HG03103 (cell line): Measurements from ENCODE around the gene ADAMTS5.

Source experiments
- ATAC-seq: cut with Tn5 transposase; IDR thresholded peaks from one replicate; pipeline ENCODE4 v1.9.1; 2021; ENCODE audit warnings: low read depth; ENCODE audit not compliant: unreplicated experiment

Gene ADAMTS5

DNA sequence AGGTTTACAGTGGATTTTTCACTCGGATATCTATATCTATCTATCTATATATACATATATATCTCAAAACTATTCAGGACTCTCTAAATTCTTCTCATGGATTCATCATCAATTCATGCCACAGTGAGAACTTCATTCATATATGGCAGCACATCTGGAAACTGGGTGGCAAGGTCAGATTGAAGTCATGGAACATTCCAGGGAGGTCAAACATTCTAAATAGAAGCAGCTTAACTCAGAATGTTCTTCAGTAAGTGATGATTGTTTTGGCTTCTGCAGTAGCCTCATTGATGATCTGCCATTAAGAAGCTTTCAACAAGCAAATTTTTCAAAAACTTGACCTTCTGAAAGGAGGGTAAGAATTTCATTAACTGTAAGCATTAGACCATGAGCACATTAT lies 74.7 kb downstream of the ADAMTS5 start:
- ATAC-seq: no peak

DNA sequence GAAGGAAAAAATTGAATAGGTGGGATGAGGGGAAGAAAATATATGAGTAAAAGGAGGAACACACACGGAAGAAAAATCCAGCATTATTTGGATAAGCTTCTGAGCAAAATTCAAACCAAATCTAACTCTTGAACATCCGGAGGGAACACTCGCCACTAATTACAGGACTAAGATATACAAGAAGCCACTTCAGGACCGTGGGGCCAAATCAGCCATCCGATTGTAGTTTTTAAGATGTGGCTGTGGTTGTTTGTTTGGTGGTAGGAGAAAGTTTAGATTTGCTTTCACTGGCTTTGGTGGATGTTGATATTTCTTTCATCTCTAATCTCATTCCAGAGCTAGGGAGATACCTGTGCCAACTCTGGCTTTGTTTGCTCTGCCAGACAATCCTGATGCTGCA lies 78.0 kb downstream of the ADAMTS5 start:
- no peak for ATAC-seq

- no peak for ATAC-seq
Measured at GRCh38 chr21:26888256-26888655, 78.6 kb downstream of the ADAMTS5 start.

- ATAC-seq: no peak
Measured at GRCh38 chr21:26887251-26887650, 79.6 kb downstream of the ADAMTS5 start.

DNA sequence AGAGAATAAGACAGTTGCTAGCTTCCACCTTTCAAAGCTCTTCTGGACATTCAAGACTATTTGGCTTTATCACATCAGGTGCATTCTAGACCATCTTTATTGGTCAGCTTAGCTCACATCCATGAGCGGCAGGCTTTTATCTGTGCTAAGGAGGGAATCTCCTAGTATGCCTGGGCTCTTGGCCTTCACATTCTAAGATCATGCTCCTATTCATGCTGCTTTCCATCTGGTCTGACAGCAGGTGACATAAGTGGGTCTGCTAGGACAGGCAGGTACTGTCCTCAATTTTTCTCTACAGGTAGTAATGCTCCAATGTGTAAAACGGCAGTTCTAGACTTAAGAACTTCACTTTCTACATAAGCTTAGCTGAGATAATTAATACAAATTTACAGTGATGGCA lies 82.5 kb downstream of the ADAMTS5 start:
- no peak for ATAC-seq

- no peak for ATAC-seq
Measured at GRCh38 chr21:26883768-26884167, 83.1 kb downstream of the ADAMTS5 start.

DNA sequence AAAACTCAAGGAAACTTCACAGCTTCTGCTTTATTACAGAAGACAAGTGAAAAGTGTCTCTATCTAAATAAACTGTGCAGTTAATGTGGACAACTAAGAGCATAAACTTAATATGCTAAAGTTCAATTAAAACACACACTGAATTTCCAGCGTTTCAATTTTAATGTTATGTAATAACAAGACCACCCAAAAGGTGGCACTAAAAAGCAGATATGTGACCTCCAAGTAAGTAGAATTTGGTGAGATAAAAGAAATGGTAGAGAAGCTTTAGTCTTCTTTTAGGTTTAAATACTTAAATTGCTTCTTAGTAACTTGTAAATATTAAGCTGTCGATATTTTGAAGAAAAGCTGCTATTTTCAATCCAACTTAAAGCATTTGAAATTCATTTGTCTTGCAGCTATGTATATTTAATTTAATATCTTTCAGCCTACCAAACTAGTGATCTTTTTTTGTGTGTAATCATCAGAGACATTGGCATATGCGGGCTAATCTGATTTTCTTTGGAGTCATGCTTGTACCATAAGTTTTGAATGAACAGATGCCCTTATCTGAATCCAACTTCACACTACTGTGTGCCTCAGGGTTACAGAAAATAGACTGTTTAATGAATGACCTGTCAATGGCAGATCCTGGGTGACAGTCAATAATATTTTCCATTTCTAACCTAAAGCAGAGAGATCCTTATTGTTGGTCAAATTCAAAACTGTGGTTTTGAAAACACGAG lies 85.2 kb downstream of the ADAMTS5 start:
- ATAC-seq: no peak

GRCh38 chr21:26877018-26877417 lies 89.9 kb downstream of the ADAMTS5 start:
- no peak for ATAC-seq

- no peak for ATAC-seq
Measured at GRCh38 chr21:26874347-26874746, 92.5 kb downstream of the ADAMTS5 start.
